H1 (cell line): ENCODE results near the gene RHBDF1. TPM values are rescaled to one million over a fixed set of nuclear protein-coding genes. Genes with fewer than 3 reads are reported as not detected.

ENCODE experiments used
- CTCF ChIA-PET: fragments of 300-600 bp; sonication (Branson Sonifier 250); formaldehyde crosslinking; loops from one replicate; lab custom pipeline; 2021; ENCODE audit not compliant: partially characterized antibody; lab: Charles Lee
- POLR2A ChIA-PET: fragments of 300-600 bp; sonication (Branson Sonifier 250); formaldehyde crosslinking; loops from one replicate; lab custom pipeline; 2021; ENCODE audit warnings: inconsistent platforms; ENCODE audit not compliant: partially characterized antibody; lab: Charles Lee
- DNase-seq, 2 experiments: peaks; one replicate each; pipeline versions ENCODE4 v3.0.0 to v3.0.0-alpha.2; 2010 to 2022; ENCODE audit warnings: low spot score in 2 of 2, low read depth in 1 of 2, mixed read lengths in 1 of 2
- FAIRE-seq: peaks from 2 replicates; lab custom pipeline; 2011; peaks lifted over from hg19 to GRCh38; lab: Jason Lieb, UNC
- H2AFZ ChIP-seq: 2 replicates; pipeline ENCODE4 v1.8.1; 2012; ENCODE audit warnings: low read length, inconsistent platforms
- H2AK5ac ChIP-seq: 2 replicates; pipeline ENCODE4 v1.6.1; 2013; ENCODE audit warnings: low read depth, low read length
- H2BK120ac ChIP-seq: replicated peaks from 2 replicates; pipeline ENCODE3; 2013; ENCODE audit warnings: low read depth, low read length, inconsistent platforms
- H2BK12ac ChIP-seq: 2 replicates; pipeline ENCODE4 v1.6.1; 2013; ENCODE audit warnings: low read depth, low read length
- H2BK15ac ChIP-seq: 2 replicates; pipeline ENCODE4 v1.6.1; 2013; ENCODE audit warnings: low read length
- H2BK20ac ChIP-seq: 2 replicates; pipeline ENCODE4 v1.6.1; 2013; ENCODE audit warnings: low read length
- H2BK5ac ChIP-seq: 2 replicates; pipeline ENCODE4 v1.6.1; 2013; ENCODE audit warnings: low read depth, low read length
- H3K14ac ChIP-seq: 2 replicates; pipeline ENCODE4 v1.6.1; 2013; ENCODE audit warnings: inconsistent platforms; ENCODE audit not compliant: insufficient read length
- H3K18ac ChIP-seq: 2 replicates; pipeline ENCODE4 v1.6.1; 2013; ENCODE audit warnings: low read length; ENCODE audit errors: extremely low read depth
- H3K23ac ChIP-seq: 2 replicates; pipeline ENCODE4 v1.6.1; 2013; ENCODE audit warnings: inconsistent platforms; ENCODE audit not compliant: insufficient read length
- H3K23me2 ChIP-seq: 2 replicates; pipeline ENCODE4 v1.6.1; 2013; ENCODE audit warnings: low read depth, low read length
- H3K27ac ChIP-seq: 2 replicates; pipeline ENCODE4 v1.6.1; 2011; ENCODE audit warnings: low read depth, low read length, inconsistent platforms
- H3K27me3 ChIP-seq, 4 experiments: replicated peaks in 1 of 4; 1 replicate in 1 of 4; 2 replicates in 3 of 4; pipeline versions ENCODE4 v1.6.1 to v1.8.1; 2011 to 2013; ENCODE audit warnings: low read length in 3 of 4, mild to moderate bottlenecking in 3 of 4, inconsistent platforms in 2 of 4, mixed read lengths in 2 of 4, moderate library complexity in 1 of 4; ENCODE audit not compliant: control insufficient read depth in 3 of 4, insufficient read depth in 3 of 4; ENCODE audit errors: extremely low read depth in 1 of 4
- H3K36me3 ChIP-seq, 4 experiments: 2 replicates each; pipeline versions ENCODE4 v1.6.1 to v1.8.1; 2011 to 2013; ENCODE audit warnings: mild to moderate bottlenecking in 4 of 4, low read length in 3 of 4, moderate library complexity in 2 of 4, control low read depth in 1 of 4, inconsistent platforms in 1 of 4; ENCODE audit not compliant: insufficient read depth in 4 of 4, control insufficient read depth in 2 of 4
- H3K4ac ChIP-seq: replicated peaks from 2 replicates; pipeline ENCODE3; 2013; ENCODE audit warnings: low read length, low read depth, mixed read lengths, inconsistent platforms; ENCODE audit not compliant: insufficient read length
- H3K4me1 ChIP-seq, 4 experiments: replicated peaks in 1 of 4; 1 replicate in 1 of 4; 2 replicates in 3 of 4; pipeline versions ENCODE4 v1.6.1 to v1.8.1; 2011 to 2013; ENCODE audit warnings: low read length in 3 of 4, inconsistent platforms in 2 of 4, mixed read lengths in 1 of 4; ENCODE audit not compliant: insufficient read depth in 4 of 4, control insufficient read depth in 3 of 4
- H3K4me2 ChIP-seq, 2 experiments: 2 replicates each; pipeline versions ENCODE4 v1.6.1 to v1.8.1; 2011 to 2013; ENCODE audit warnings: low read depth in 2 of 2, low read length in 2 of 2, control low read depth in 1 of 2, inconsistent platforms in 1 of 2, mild to moderate bottlenecking in 1 of 2; ENCODE audit not compliant: insufficient read depth in 1 of 2
- H3K4me3 ChIP-seq, 4 experiments: fragments of 200-600, 300-600 bp in 1 of 4; sonication (generic), shearing (Covaris generic), sonication (Bioruptor Twin) in 1 of 4; 2 replicates each; pipeline versions ENCODE4 v1.5.1 to v1.8.1; 2011 to 2016; ENCODE audit warnings: low read length in 4 of 4, low read depth in 3 of 4, control low read depth in 2 of 4, inconsistent platforms in 2 of 4, mild to moderate bottlenecking in 2 of 4, mixed read lengths in 1 of 4, moderate library complexity in 1 of 4; ENCODE audit not compliant: insufficient read depth in 2 of 4; ENCODE audit errors: extremely low read depth in 1 of 4
- H3K56ac ChIP-seq: replicated peaks from 2 replicates; pipeline ENCODE3; 2013; ENCODE audit warnings: low read depth, mild to moderate bottlenecking, mixed read lengths, low read length, inconsistent platforms; ENCODE audit not compliant: insufficient read length
- H3K79me1 ChIP-seq: 2 replicates; pipeline ENCODE4 v1.6.1; 2013; ENCODE audit warnings: low read depth, low read length, control low read depth
- H3K79me2 ChIP-seq, 2 experiments: 2 replicates each; pipeline versions ENCODE4 v1.6.1 to v1.8.1; 2012 to 2013; ENCODE audit warnings: low read length in 2 of 2, mild to moderate bottlenecking in 2 of 2, inconsistent platforms in 1 of 2; ENCODE audit not compliant: insufficient read depth in 2 of 2, control insufficient read depth in 1 of 2
- H3K9ac ChIP-seq, 4 experiments: replicated peaks in 1 of 4; 1 replicate in 1 of 4; 2 replicates in 3 of 4; pipeline versions ENCODE4 v1.6.1 to v1.8.1; 2011 to 2013; ENCODE audit warnings: low read depth in 3 of 4, low read length in 3 of 4, control low read depth in 2 of 4, mild to moderate bottlenecking in 2 of 4, moderate library complexity in 2 of 4, inconsistent platforms in 1 of 4; ENCODE audit errors: extremely low read depth in 1 of 4
- H3K9me3 ChIP-seq, 2 experiments: 2 replicates each; pipeline versions ENCODE4 v1.6.1 to v1.8.1; 2012 to 2013; ENCODE audit warnings: mild to moderate bottlenecking in 2 of 2, moderate library complexity in 2 of 2, control low read depth in 1 of 2, inconsistent platforms in 1 of 2, low read depth in 1 of 2, low read length in 1 of 2, mixed read lengths in 1 of 2; ENCODE audit not compliant: insufficient read depth in 2 of 2
- H4K20me1 ChIP-seq, 2 experiments: replicated peaks in 1 of 2; 2 replicates each; pipeline versions ENCODE3 to v1.8.1; 2011 to 2013; ENCODE audit warnings: inconsistent platforms in 2 of 2, low read length in 2 of 2, mild to moderate bottlenecking in 1 of 2; ENCODE audit not compliant: insufficient read depth in 2 of 2, control insufficient read depth in 1 of 2
- H4K5ac ChIP-seq: 2 replicates; pipeline ENCODE4 v1.6.1; 2013; ENCODE audit warnings: low read length, low read depth, mixed read lengths, inconsistent platforms; ENCODE audit not compliant: insufficient read length
- H4K8ac ChIP-seq: 2 replicates; pipeline ENCODE4 v1.8.0; 2013; ENCODE audit warnings: mild to moderate bottlenecking, moderate library complexity, low read length, inconsistent platforms; ENCODE audit not compliant: insufficient read depth; ENCODE audit errors: extremely low read depth
- H4K91ac ChIP-seq: replicated peaks from 2 replicates; pipeline ENCODE3; 2013; ENCODE audit warnings: low read length, mixed read lengths, inconsistent platforms; ENCODE audit not compliant: insufficient read length
- CHD2 ChIP-seq: IDR thresholded peaks from 2 replicates; pipeline ENCODE4 v1.6.1; 2012; ENCODE audit warnings: low read length, improper control_type of control experiment
- EGR1 ChIP-seq: IDR thresholded peaks from 2 replicates; pipeline ENCODE4 v1.6.1; 2011; ENCODE audit warnings: low read depth, low read length, borderline replicate concordance
- EZH2 ChIP-seq: fragments of 200-600 bp; sonication (generic); IDR thresholded peaks from 2 replicates; pipeline ENCODE4 v1.7.1; 2012; ENCODE audit warnings: low read depth, mild to moderate bottlenecking, moderate library complexity, low read length, inconsistent platforms; ENCODE audit not compliant: severe bottlenecking
- JUN ChIP-seq: IDR thresholded peaks from 2 replicates; pipeline ENCODE4 v1.6.1; 2011; ENCODE audit warnings: low read depth, mild to moderate bottlenecking, improper control_type of control experiment, low read length
- KDM1A ChIP-seq: fragments of 200-600, 300-600 bp; sonication (generic); IDR thresholded peaks from 2 replicates; pipeline ENCODE4 v1.7.1; 2016; ENCODE audit warnings: mild to moderate bottlenecking, low read length, borderline replicate concordance
- POLR2A ChIP-seq, 2 experiments: IDR thresholded peaks; 1 replicate in 1 of 2; 2 replicates in 1 of 2; pipeline ENCODE4 v1.6.1; 2011; ENCODE audit warnings: low read depth in 2 of 2, low read length in 2 of 2, mild to moderate bottlenecking in 2 of 2; ENCODE audit errors: control extremely low read depth in 1 of 2
- POLR2AphosphoS5 ChIP-seq: IDR thresholded peaks from 2 replicates; pipeline ENCODE4 v1.6.1; 2011; ENCODE audit warnings: low read depth, low read length
- RXRA ChIP-seq: IDR thresholded peaks from 2 replicates; pipeline ENCODE4 v1.6.1; 2011; ENCODE audit warnings: low read depth, mild to moderate bottlenecking, low read length, moderate library complexity; ENCODE audit not compliant: insufficient read depth
- TBP ChIP-seq: IDR thresholded peaks from 2 replicates; pipeline ENCODE4 v1.6.1; 2011; ENCODE audit warnings: low read depth, low read length, improper control_type of control experiment
- YY1 ChIP-seq: IDR thresholded peaks from 2 replicates; pipeline ENCODE4 v1.6.1; 2011; ENCODE audit warnings: low read depth, mild to moderate bottlenecking, low read length
- whole genome bisulfite sequencing, 2 experiments: shearing (Covaris generic) in 1 of 2; methylation state at CpG; one replicate each; pipeline versions ENCODE4 v1.1.6 to v1.1.7; 2013 to 2015; ENCODE audit warnings: low lambda C conversion rate in 2 of 2, mixed read lengths in 2 of 2, inconsistent platforms in 1 of 2, low coverage in 1 of 2, missing lambda C conversion rate in 1 of 2; ENCODE audit not compliant: insufficient replicate concordance in 2 of 2, insufficient coverage in 1 of 2, insufficient read length in 1 of 2; ENCODE audit errors: extremely low coverage in 1 of 2, missing lambda C conversion rate in 1 of 2; 5-methylcytosine and 5-hydroxymethylcytosine counted together
- polyA plus RNA-seq, 7 experiments: library from polyadenylated mRNA; depleted of rRNA in 3 of 7; stranded (reverse) in 5 of 7; unstranded in 2 of 7; fragments of >200 nt in 5 of 7; fragments of 200-250 nt in 2 of 7; gene quantifications; 1 replicate in 5 of 7; 2 replicates in 1 of 7; 4 replicates in 1 of 7; pipeline versions ENCODE4 v1.2.1 to v1.2.3, GENCODE V29; 2011 to 2013; ENCODE audit warnings: missing spikeins in 2 of 7, mixed read lengths in 2 of 7
- total RNA-seq: library from RNA; stranded (reverse); fragmentation: NEBNext Ultra II Directional; extraction: Animal tissue kit (Norgen Biotek cat#: 25700); gene quantifications from 2 replicates; pipeline ENCODE4 v1.2.1, GENCODE V29; 2021

RHBDF1 gene
- total and polyA plus RNA-seq, 2 of the 8 experiments (the other 6 are each of a cell fraction or from before 2014, with no cell fraction given): 37.4 to 51.6 TPM

DNA sequence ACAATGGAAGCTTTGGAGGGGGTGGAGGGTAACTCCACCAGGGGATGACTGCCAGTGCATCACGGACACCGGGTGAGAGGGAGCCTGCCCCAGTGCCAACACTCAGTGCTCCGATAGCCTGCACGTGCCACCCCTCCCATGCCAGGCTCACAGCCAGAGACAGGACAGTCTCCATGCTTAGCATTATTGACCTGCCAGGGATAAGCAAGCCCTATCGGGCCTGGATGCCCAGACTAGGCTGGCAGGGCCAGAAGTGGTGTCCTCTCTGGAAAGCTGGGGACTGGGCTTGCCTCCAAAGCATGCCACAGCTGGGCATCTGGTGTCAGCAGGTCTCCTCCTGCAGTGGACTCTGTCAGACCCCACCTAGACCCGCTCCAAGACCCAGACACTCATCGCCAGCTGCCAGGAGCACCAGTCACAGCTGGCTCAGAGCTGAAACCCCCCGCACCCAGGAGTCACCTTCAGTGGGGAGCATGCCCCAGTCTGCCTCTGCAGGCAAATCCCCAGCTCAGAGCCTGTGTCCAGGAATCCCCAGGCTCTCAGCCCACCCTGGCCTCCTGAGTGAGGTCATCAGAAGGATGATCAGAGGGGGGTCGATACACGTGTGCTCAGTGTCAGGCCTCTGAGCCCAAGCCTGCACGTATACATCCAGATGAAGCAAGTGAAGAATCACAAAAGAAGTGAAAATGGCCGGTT lies 1.8 kb upstream of the RHBDF1 start:
- DNase-seq (no peak), FAIRE-seq (no peak)
- Histone ChIP-seq H3K9me3 (no peaks in the 10 kb centered on the region), H3K56ac (no peak overlapping the region), H3K4ac (no peak overlapping the region), H3K4me3 (no peak overlapping the region), H3K79me1 (peaks cover 3% of the 10 kb centered on the region; the same call in 1 of the 2 replicates), H2AK5ac (peak overlapping the region; percentile 71; the same call in 1 of the 2 replicates), H3K4me2 (peak overlapping the region in 1 of 2 experiments; percentile 28; a peak in 2 of 4 replicates), H3K23ac (no peak overlapping the region), H2BK5ac (peak overlapping the region; percentile 86; the same call in 1 of the 2 replicates), H3K23me2 (peaks cover 24% of the 10 kb centered on the region; the same call in 1 of the 2 replicates), H2AFZ (no peak overlapping the region), H3K9ac (no peak overlapping the region; a peak in 1 of 7 replicates), H3K14ac (no peak overlapping the region), H3K79me2 (peaks cover 0 to 11% of the 10 kb centered on the region in 2 experiments; a peak in 1 of 4 replicates), H2BK20ac (peak overlapping the region; percentile 53; the same call in 1 of the 2 replicates), H2BK12ac (peak overlapping the region; percentile 100; the same call in 1 of the 2 replicates), H3K27me3 (peaks cover 0 to 4% (median 3%) of the 10 kb centered on the region in 4 experiments; a peak in 3 of 7 replicates), H4K5ac (no peak overlapping the region), H3K36me3 (no peaks in the 10 kb centered on the region), H4K8ac (no peak overlapping the region), H3K27ac (no peak overlapping the region), H2BK120ac (peak overlapping the region; percentile 82), H2BK15ac (peak overlapping the region; percentile 73; the same call in 1 of the 2 replicates), H4K91ac (peak overlapping the region; percentile 81), H3K4me1 (peaks cover 9 to 71% (median 50%) of the 10 kb centered on the region in 4 experiments), H4K20me1 (peaks cover 0 to 2% of the 10 kb centered on the region in 2 experiments), H3K18ac (no peak overlapping the region; the same call in 1 of the 2 replicates)
- WGBS, 2 experiments: 82% methylated on average over 11 of the region's 12 CpGs; no CpG with 5 or more reads in 1 of the 2 experiments
- ChIA-PET POLR2A (interaction anchor here (0.8 to 16.6 kb wide), 9 partner anchors 9 to 94 kb away, joined by 3 to 153 read pairs (median 5); partner anchors contain the start of genes POLR3K and SNRNP25), CTCF (interaction anchor here (2.5 to 25.7 kb wide), 4 partner anchors 8 to 288 kb away, joined by 12 to 856 read pairs (median 434); partner anchors contain the start of genes MPG and RHBDF1)
- no peak for TF ChIP-seq KDM1A
- no peak for TF ChIP-seq YY1
- TF ChIP-seq RXRA: no peak
- no peak for TF ChIP-seq EGR1
- TF ChIP-seq POLR2A (IDR thresholded peaks at IDR 0.05; ENCODE audit: control extremely low read depth in 1 of 2, low read depth in 2 of 2, low read length in 2 of 2): no peak
- no peak for TF ChIP-seq POLR2AphosphoS5
- TF ChIP-seq TBP: no peak
- TF ChIP-seq JUN: no peak
- TF ChIP-seq CHD2: no peak
- no peak for TF ChIP-seq EZH2
